IMR-90 (cell line): ENCODE data around the gene OSTM1. TPM values are rescaled to one million over a fixed set of nuclear protein-coding genes. Genes with fewer than 3 reads are reported as not detected.

Experiments used
- ATAC-seq: fragments of 200-7000 bp; cut with Tn5 transposase; 2 replicates; pipeline ENCODE4 v1.9.1; 2020; ENCODE audit warnings: low read depth, mild to moderate bottlenecking, moderate library complexity
- BruUV-seq: library from RNA; stranded (reverse); fragments of 400-500 nt; replicated peaks from 2 replicates; lab custom pipeline; 2021; lab: Mats Ljungman, UMichigan
- CTCF ChIA-PET: fragments of 300-600 bp; formaldehyde crosslinking; extraction: SDS; loops from one replicate; lab custom pipeline; 2021; ENCODE audit warnings: antibody characterized with exemption; lab: Yijun Ruan, JAX
- POLR2A ChIA-PET: fragments of 300-600 bp; sonication (Branson Sonifier 250); formaldehyde crosslinking; loops from one replicate; lab custom pipeline; 2022; ENCODE audit warnings: antibody characterized with exemption; ENCODE audit not compliant: unreplicated experiment; lab: Charles Lee
- DNase-seq: peaks from one replicate; pipeline ENCODE4 v3.0.0; 2013
- H2AFZ ChIP-seq: replicated peaks from 2 replicates; pipeline ENCODE3; 2013; ENCODE audit warnings: low read length, mild to moderate bottlenecking; ENCODE audit not compliant: poor library complexity
- H2AK5ac ChIP-seq: 2 replicates; pipeline ENCODE4 v1.6.1; 2013; ENCODE audit warnings: low read depth, low read length, inconsistent platforms
- H2AK9ac ChIP-seq: replicated peaks from 2 replicates; pipeline ENCODE3; 2013; ENCODE audit warnings: mild to moderate bottlenecking, low read depth, low read length, moderate library complexity; ENCODE audit not compliant: poor library complexity
- H2BK120ac ChIP-seq: 2 replicates; pipeline ENCODE4 v1.6.1; 2013; ENCODE audit warnings: low read depth, low read length, inconsistent platforms
- H2BK15ac ChIP-seq: 3 replicates; pipeline ENCODE4 v1.6.1; 2013; ENCODE audit warnings: low read depth, low read length, inconsistent platforms
- H2BK20ac ChIP-seq: 2 replicates; pipeline ENCODE4 v1.6.1; 2013; ENCODE audit warnings: low read depth, mild to moderate bottlenecking, inconsistent platforms, low read length, moderate library complexity
- H2BK5ac ChIP-seq: 2 replicates; pipeline ENCODE4 v1.6.1; 2013; ENCODE audit warnings: mild to moderate bottlenecking, low read depth, low read length, inconsistent platforms; ENCODE audit not compliant: poor library complexity, severe bottlenecking
- H3K14ac ChIP-seq: replicated peaks from 2 replicates; pipeline ENCODE4 v1.6.1; 2013; ENCODE audit warnings: low read depth, low read length, inconsistent platforms
- H3K18ac ChIP-seq: 2 replicates; pipeline ENCODE4 v1.6.1; 2013; ENCODE audit warnings: low read depth, low read length, control low read depth
- H3K23ac ChIP-seq: 2 replicates; pipeline ENCODE4 v1.6.1; 2013; ENCODE audit warnings: low read depth, low read length, inconsistent platforms
- H3K27ac ChIP-seq: 2 replicates; pipeline ENCODE4 v1.5.1; 2013; ENCODE audit warnings: mild to moderate bottlenecking, control low read depth, low read length; ENCODE audit not compliant: insufficient read depth
- H3K27me3 ChIP-seq: 2 replicates; pipeline ENCODE4 v1.6.1; 2013; ENCODE audit warnings: low read length; ENCODE audit not compliant: control insufficient read depth, insufficient read depth
- H3K36me3 ChIP-seq: 2 replicates; pipeline ENCODE4 v1.6.1; 2013; ENCODE audit warnings: low read length, mixed read lengths; ENCODE audit not compliant: control insufficient read depth, insufficient read depth
- H3K4ac ChIP-seq: 2 replicates; pipeline ENCODE4 v1.6.1; 2013; ENCODE audit warnings: low read depth, low read length, inconsistent platforms
- H3K4me1 ChIP-seq: 2 replicates; pipeline ENCODE4 v1.6.1; 2013; ENCODE audit warnings: low read length, mixed read lengths; ENCODE audit not compliant: control insufficient read depth, insufficient read depth
- H3K4me2 ChIP-seq: 2 replicates; pipeline ENCODE4 v1.6.1; 2013; ENCODE audit warnings: low read depth, mild to moderate bottlenecking, control low read depth, low read length, moderate library complexity
- H3K4me3 ChIP-seq: 2 replicates; pipeline ENCODE4 v1.5.1; 2013; ENCODE audit warnings: low read depth, mild to moderate bottlenecking, control low read depth, low read length, moderate library complexity; ENCODE audit not compliant: insufficient read depth
- H3K56ac ChIP-seq: 2 replicates; pipeline ENCODE4 v1.6.1; 2013; ENCODE audit warnings: low read length, inconsistent platforms; ENCODE audit not compliant: insufficient read depth; ENCODE audit errors: extremely low read depth
- H3K79me1 ChIP-seq, 2 experiments: 2 replicates each; pipeline ENCODE4 v1.6.1; 2013; ENCODE audit warnings: low read length in 2 of 2, inconsistent platforms in 1 of 2, low read depth in 1 of 2
- H3K9ac ChIP-seq: 2 replicates; pipeline ENCODE4 v1.6.1; 2013; ENCODE audit warnings: low read depth, low read length, control low read depth
- H3K9me1 ChIP-seq: 2 replicates; pipeline ENCODE4 v1.6.1; 2013; ENCODE audit warnings: low read length, inconsistent platforms; ENCODE audit not compliant: insufficient read depth
- H3K9me3 ChIP-seq: 2 replicates; pipeline ENCODE4 v1.6.1; 2013; ENCODE audit warnings: low read length; ENCODE audit not compliant: control insufficient read depth, insufficient read depth
- H4K20me1 ChIP-seq: 2 replicates; pipeline ENCODE4 v1.6.1; 2013; ENCODE audit warnings: low read length, inconsistent platforms; ENCODE audit not compliant: insufficient read depth
- H4K5ac ChIP-seq: 2 replicates; pipeline ENCODE4 v1.6.1; 2013; ENCODE audit warnings: mild to moderate bottlenecking, low read depth, low read length, control low read depth
- H4K8ac ChIP-seq, 2 experiments: 2 replicates each; pipeline ENCODE4 v1.6.1; 2013; ENCODE audit warnings: low read depth in 2 of 2, low read length in 2 of 2, control low read depth in 1 of 2, inconsistent platforms in 1 of 2
- H4K91ac ChIP-seq: 2 replicates; pipeline ENCODE4 v1.6.1; 2013; ENCODE audit warnings: low read depth, low read length, inconsistent platforms; ENCODE audit not compliant: insufficient read depth
- BHLHE40 ChIP-seq: fragments of 150-350 bp; IDR thresholded peaks from 2 replicates; pipeline ENCODE4 v1.6.1; 2016; ENCODE audit warnings: mild to moderate bottlenecking, low read depth, low read length
- CEBPB ChIP-seq: IDR thresholded peaks from 2 replicates; pipeline ENCODE4 v1.6.1; 2012; ENCODE audit warnings: low read depth, low read length, improper control_type of control experiment
- CHD1 ChIP-seq: IDR thresholded peaks from 2 replicates; pipeline ENCODE4 v1.6.1; 2012; ENCODE audit warnings: low read depth, low read length, improper control_type of control experiment
- FOS ChIP-seq: fragments of 150-350 bp; IDR thresholded peaks from 2 replicates; pipeline ENCODE4 v1.6.1; 2016; ENCODE audit warnings: low read depth, low read length
- MAFK ChIP-seq: IDR thresholded peaks from 2 replicates; pipeline ENCODE4 v1.6.1; 2012; ENCODE audit warnings: low read depth, low read length, improper control_type of control experiment
- MAZ ChIP-seq: IDR thresholded peaks from 2 replicates; pipeline ENCODE4 v1.6.1; 2012; ENCODE audit warnings: low read depth, mild to moderate bottlenecking, low read length, improper control_type of control experiment, moderate library complexity, borderline replicate concordance
- MXI1 ChIP-seq: IDR thresholded peaks from 2 replicates; pipeline ENCODE4 v1.6.1; 2012; ENCODE audit warnings: low read depth, mild to moderate bottlenecking, low read length, moderate library complexity, borderline replicate concordance
- NFE2L2 ChIP-seq: fragments of 150-350 bp; IDR thresholded peaks from 2 replicates; pipeline ENCODE4 v1.6.1; 2016; ENCODE audit warnings: low read depth, mild to moderate bottlenecking, low read length
- POLR2A ChIP-seq: IDR thresholded peaks from 2 replicates; pipeline ENCODE4 v1.6.1; 2012; ENCODE audit warnings: mild to moderate bottlenecking, low read depth, low read length
- RAD21 ChIP-seq: IDR thresholded peaks from 2 replicates; pipeline ENCODE4 v1.6.1; 2012; ENCODE audit warnings: low read length, improper control_type of control experiment
- RCOR1 ChIP-seq: IDR thresholded peaks from 2 replicates; pipeline ENCODE4 v1.6.1; 2012; ENCODE audit warnings: mild to moderate bottlenecking, low read length, improper control_type of control experiment; ENCODE audit not compliant: insufficient replicate concordance
- RFX5 ChIP-seq: IDR thresholded peaks from 2 replicates; pipeline ENCODE4 v1.8.0; 2012; ENCODE audit warnings: low read depth, mild to moderate bottlenecking, low read length, moderate library complexity
- SMC3 ChIP-seq: fragments of 150-350 bp; IDR thresholded peaks from 2 replicates; pipeline ENCODE4 v1.6.1; 2016; ENCODE audit warnings: low read depth, mild to moderate bottlenecking, antibody characterized with exemption, low read length, moderate library complexity
- WGBS, 2 experiments: methylation state at CpG; one replicate each; pipeline versions ENCODE4 v1.1.5 to v1.1.7; 2013; ENCODE audit warnings: missing lambda C conversion rate in 2 of 2; ENCODE audit not compliant: insufficient read length in 1 of 2; ENCODE audit errors: extremely low coverage in 2 of 2; 5-methylcytosine and 5-hydroxymethylcytosine counted together
- dilution Hi-C: fragments of 300-500 bp; cut with HindIII; formaldehyde crosslinking; loops from one replicate; pipeline ENCODE4 v1.14.3; 2018; ENCODE audit warnings: low sequenced_read_pairs; ENCODE audit not compliant: unreplicated experiment
- in situ Hi-C: fragments of 300-500 bp; cut with MboI; formaldehyde crosslinking; loops from 3 replicates; pipeline ENCODE4 v1.14.3; 2019; ENCODE audit warnings: low sequenced_read_pairs, inconsistent platforms, mixed read lengths
- intact Hi-C: fragments of 100-400 bp; cut with micrococcal nuclease; formaldehyde crosslinking; loops from 2 replicates; pipeline ENCODE4 v1.10.0; 2022
- polyA plus RNA-seq, 3 experiments: library from polyadenylated mRNA; depleted of rRNA; stranded (reverse); fragments of >200 nt; gene quantifications; 2 replicates each; pipeline ENCODE4 v1.2.3, GENCODE V29; 2012; ENCODE audit warnings: low replicate concordance in 1 of 3
- total RNA-seq: library from RNA; depleted of rRNA; stranded (reverse); fragments of >200 nt; gene quantifications from 2 replicates; pipeline ENCODE4 v1.2.3, GENCODE V29; 2012
- TF ChIP-seq, protein P1 (sequence below): conservative IDR thresholded peaks from 2 replicates; pipeline ENCODE4 v1.5.1; 2012; ENCODE audit warnings: mild to moderate bottlenecking, low read depth, low read length, improper control_type of control experiment
- TF ChIP-seq, protein P2 (sequence below): fragments of 150-350 bp; IDR thresholded peaks from 2 replicates; pipeline ENCODE4 v1.6.1; 2016; ENCODE audit warnings: low read depth, mild to moderate bottlenecking, low read length, moderate library complexity, borderline replicate concordance
- TF ChIP-seq, protein P3 (sequence below): fragments of 150-350 bp; IDR thresholded peaks from 2 replicates; pipeline ENCODE4 v1.6.1; 2017; ENCODE audit warnings: mild to moderate bottlenecking, antibody characterized with exemption, low read length, low read depth

The OSTM1 gene
- total and polyA plus RNA-seq, 2 of the 4 experiments (the other 2 are of a cell fraction): 8.0 to 24.7 TPM

DNA sequence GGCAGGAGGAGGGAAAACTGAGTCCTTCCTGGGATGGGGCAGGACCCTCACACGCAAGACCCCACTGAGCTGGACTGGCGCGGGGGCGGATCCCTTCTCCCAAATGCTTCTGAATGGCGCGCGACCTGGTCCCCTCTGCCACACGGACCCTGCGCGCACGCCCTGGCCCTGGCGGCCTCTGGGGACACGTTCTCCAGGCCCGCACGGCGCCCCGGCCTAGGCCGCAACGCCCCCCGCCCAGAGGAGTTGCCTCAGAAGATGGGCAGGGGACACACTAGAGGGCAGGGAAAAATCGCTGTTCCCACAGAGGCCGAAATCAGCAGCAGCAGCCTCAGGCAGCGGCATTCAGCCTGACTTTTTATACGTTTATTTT lies 45.2 kb upstream of the OSTM1 start:
- Histone ChIP-seq H3K4ac (no peak overlapping the region), H3K36me3 (no peaks in the 10 kb centered on the region), H2AK9ac (no peak overlapping the region), H3K14ac (no peak overlapping the region), H2BK15ac (no peak overlapping the region), H3K4me2 (no peak overlapping the region), H3K27ac (no peak overlapping the region), H2BK20ac (no peak overlapping the region), H4K8ac (no peak overlapping the region), H3K18ac (no peak overlapping the region), H3K9ac (no peak overlapping the region), H4K5ac (no peak overlapping the region), H2BK120ac (no peak overlapping the region), H4K20me1 (no peaks in the 10 kb centered on the region), H3K27me3 (peaks cover 93% of the 10 kb centered on the region), H3K56ac (no peak overlapping the region), H3K4me3 (no peak overlapping the region), H3K4me1 (no peaks in the 10 kb centered on the region; the same call in 1 of the 2 replicates), H3K9me3 (peaks cover 6% of the 10 kb centered on the region), H3K23ac (no peak overlapping the region), H2AFZ (no peak overlapping the region), H3K79me1 (no peaks in the 10 kb centered on the region), H2AK5ac (no peak overlapping the region), H4K91ac (no peak overlapping the region), H2BK5ac (no peak overlapping the region), H3K9me1 (no peaks in the 10 kb centered on the region)
- BruUV-seq: no TSS peak
- ATAC-seq (no peak), DNase-seq (no peak)
- CTCF ChIA-PET: no interaction called here
- TF ChIP-seq MXI1: no peak
- TF ChIP-seq RCOR1: no peak
- TF ChIP-seq MAFK: no peak
- no peak for TF ChIP-seq SMC3
- no peak for TF ChIP-seq CEBPB
- TF ChIP-seq NFE2L2: no peak
- TF ChIP-seq, protein P1, sequence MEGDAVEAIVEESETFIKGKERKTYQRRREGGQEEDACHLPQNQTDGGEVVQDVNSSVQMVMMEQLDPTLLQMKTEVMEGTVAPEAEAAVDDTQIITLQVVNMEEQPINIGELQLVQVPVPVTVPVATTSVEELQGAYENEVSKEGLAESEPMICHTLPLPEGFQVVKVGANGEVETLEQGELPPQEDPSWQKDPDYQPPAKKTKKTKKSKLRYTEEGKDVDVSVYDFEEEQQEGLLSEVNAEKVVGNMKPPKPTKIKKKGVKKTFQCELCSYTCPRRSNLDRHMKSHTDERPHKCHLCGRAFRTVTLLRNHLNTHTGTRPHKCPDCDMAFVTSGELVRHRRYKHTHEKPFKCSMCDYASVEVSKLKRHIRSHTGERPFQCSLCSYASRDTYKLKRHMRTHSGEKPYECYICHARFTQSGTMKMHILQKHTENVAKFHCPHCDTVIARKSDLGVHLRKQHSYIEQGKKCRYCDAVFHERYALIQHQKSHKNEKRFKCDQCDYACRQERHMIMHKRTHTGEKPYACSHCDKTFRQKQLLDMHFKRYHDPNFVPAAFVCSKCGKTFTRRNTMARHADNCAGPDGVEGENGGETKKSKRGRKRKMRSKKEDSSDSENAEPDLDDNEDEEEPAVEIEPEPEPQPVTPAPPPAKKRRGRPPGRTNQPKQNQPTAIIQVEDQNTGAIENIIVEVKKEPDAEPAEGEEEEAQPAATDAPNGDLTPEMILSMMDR: no peak
- no peak for TF ChIP-seq FOS
- TF ChIP-seq RFX5: no peak
- no peak for TF ChIP-seq CHD1
- TF ChIP-seq, protein P2, sequence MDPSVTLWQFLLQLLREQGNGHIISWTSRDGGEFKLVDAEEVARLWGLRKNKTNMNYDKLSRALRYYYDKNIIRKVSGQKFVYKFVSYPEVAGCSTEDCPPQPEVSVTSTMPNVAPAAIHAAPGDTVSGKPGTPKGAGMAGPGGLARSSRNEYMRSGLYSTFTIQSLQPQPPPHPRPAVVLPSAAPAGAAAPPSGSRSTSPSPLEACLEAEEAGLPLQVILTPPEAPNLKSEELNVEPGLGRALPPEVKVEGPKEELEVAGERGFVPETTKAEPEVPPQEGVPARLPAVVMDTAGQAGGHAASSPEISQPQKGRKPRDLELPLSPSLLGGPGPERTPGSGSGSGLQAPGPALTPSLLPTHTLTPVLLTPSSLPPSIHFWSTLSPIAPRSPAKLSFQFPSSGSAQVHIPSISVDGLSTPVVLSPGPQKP: no peak
- no peak for TF ChIP-seq MAZ
- TF ChIP-seq, protein P3, sequence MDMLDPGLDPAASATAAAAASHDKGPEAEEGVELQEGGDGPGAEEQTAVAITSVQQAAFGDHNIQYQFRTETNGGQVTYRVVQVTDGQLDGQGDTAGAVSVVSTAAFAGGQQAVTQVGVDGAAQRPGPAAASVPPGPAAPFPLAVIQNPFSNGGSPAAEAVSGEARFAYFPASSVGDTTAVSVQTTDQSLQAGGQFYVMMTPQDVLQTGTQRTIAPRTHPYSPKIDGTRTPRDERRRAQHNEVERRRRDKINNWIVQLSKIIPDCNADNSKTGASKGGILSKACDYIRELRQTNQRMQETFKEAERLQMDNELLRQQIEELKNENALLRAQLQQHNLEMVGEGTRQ: no peak
- TF ChIP-seq POLR2A: no peak
- no peak for TF ChIP-seq BHLHE40
- no peak for TF ChIP-seq RAD21
- POLR2A ChIA-PET: no interaction called here
- dilution Hi-C loops (no loop called here), in situ Hi-C loops (loop anchor here (10.0 kb wide), 1 partner anchor 375 kb away; no protein-coding TSS in a partner anchor), intact Hi-C loops (no loop called here)
- WGBS, 2 experiments: 14% methylated on average over 12 of the region's 24 CpGs; no CpG with 5 or more reads in 1 of the 2 experiments
